ENCODE results near the gene GMIP.
A peak's percentile ranks its signal among the peaks of the same experiment; 100 is the strongest.
"Not testable (repeated sequence)": the region's sequence is repeated elsewhere in the genome, so short reads cannot be mapped to it uniquely, and the experiment has no call there.

GMIP gene

DNA sequence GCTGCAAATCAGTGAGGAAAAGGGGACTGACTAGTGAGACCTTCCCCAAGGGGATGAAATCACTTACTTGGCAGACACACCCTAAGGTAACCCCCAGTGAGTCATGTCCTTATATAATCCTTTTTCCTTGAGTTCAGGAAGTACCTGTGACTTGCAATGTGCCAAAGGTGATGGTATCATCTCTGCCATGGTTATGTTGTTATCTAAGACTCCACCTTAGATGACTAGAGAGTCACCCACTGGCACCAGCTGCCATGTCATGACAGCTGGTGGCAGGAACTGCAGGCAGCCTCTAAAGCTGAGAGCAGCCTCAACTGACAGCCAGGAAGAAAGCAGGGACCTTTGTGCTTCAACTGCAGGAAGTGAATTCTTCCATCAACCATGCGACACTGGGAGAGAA is 37.4 kb downstream of the GMIP start:
- DNase-seq (ENCODE audit: low read depth, low spot score) = no peak

DNA sequence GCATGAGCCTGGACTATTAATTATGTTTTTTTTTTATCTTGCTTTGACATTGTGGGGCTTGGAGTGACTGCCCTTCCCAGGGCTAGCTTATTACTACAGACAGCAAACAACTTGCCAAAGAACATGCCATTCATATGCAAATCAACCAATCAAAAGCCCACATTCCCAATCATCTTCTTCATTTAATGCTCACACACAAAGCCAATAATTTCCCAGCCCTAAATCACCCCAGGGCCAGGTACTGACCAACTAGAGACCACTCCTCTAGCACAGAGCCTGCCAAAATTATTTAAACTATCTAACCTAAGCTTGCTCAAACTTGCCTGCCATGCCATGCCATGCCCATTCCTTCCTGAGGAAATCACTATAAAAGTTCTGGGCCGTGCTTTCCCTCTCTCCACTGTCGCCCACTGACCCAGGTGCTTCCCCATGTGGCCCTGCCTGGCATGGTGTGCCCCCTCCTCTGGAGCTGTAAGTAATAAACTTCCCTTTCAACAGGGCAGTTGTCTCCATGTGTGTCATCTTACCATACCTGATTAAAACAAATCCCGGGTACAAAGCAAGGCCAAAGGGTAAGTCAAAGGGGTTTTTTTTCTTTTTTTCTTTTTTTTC is 40.6 kb downstream of the GMIP start:
- DNase-seq (ENCODE audit: low read depth, low spot score) = no peak

DNA sequence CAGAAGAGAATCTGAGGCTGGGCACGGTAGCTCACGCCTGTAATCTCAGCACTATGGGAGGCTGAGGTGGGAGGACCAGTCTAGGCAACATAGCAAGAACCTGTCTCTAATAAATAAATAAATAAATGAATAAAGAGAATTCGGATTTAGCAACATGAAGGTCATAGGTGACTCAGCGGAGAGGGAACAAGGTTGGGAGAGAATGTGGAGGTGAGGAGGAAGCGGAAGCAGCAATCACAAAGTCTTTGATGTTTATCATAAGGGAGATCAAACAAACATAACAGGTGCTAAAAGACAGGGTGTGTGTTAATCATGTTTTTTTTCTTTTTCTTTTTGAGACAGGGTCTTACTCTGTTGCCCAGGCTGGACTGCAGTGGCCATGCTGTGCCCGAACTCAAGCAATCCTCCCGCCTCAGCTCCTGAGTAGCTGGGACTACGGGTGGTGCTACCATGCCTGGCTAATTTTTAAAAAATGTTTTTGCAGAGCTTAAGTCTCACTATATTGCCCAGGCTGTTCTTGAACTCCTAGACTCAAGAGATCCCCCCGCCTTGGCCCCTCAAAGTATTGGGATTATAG is 41.2 kb downstream of the GMIP start:
- no peak for DNase-seq (ENCODE audit: low read depth, low spot score)

DNA sequence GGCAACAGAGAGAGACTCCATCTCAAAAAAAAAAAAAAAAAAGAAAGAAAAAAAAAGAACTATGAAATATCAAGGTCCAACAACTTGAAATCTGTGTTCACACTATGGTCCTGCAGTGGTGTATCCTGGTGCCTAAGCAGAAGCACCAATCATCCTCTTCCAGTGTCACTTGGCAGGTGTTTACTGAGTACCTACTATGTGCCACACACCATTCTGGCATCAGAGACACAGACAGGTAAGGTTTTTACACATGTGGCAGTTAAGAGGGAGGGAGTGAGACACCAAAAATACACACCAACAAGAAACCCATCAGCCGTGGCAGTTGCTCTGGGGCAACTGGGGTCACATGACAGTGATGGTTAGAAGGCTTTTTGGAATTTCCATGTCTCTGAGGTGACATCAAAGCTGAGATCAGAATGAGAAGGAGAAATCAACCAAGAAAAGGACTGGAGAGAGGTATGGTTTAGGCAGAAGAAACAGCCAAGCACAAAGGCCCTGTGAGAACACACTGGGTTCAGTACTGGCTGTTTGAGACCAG is 42.6 kb downstream of the GMIP start:
- DNase-seq (ENCODE audit: low read depth, low spot score) = no peak

DNA sequence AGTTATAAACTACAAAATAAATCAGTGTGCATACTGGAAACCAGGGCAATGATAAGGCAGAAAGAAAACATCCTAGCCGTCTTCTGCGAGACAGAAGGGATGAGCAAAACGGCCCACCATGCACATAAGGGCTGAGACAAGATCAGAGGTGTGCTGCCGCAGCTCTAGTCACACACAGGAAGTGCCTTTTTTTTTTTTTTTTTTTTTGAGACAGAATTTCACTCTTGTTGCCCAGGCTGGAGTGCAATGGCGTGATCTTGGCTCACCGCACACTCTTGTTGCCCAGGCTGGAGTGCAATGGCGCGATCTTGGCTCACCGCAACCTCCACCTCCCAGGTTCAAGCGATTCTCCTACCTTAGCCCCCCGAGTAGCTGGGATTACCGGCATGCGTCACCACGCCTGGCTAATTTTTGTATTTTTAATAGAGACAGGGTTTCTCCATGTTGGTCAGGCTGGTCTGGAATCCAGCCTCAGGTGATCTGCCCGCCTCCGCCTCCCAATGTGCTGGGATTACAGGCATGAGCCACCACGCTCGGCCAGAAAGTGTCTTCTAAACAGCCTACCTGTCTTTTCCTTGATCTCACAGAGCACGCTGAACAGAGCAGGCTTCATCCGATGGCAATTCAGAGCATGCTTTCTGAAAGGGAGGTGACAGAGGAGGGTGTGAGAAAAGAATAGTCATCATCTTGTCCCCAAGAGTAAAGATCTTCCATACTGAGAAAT is 44.6 kb downstream of the GMIP start:
- not testable (repeated sequence) for DNase-seq (ENCODE audit: low read depth, low spot score)

DNA sequence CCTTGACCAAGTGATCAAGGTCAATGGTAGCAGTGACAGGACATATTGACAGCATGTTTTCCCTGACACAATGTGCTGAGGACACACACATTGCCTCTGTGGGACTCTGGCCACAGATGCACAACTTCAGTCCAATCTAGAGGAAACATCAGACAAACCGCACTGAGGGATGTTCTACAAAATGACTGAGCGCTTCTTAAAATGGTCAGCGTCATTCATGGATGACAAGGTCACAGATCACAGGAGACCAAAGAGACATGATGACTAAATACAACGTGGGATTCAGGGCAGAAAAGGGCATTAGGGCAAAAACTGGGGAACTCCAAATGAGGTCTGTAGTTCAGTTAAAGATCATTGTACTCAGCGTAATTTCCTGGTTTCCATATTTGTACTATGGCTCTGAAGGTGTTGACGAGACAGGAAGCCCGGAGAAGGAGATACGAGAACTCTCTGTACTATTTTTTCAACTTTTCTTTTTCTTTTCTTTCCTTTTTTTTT is 45.6 kb downstream of the GMIP start:
- DNase-seq (ENCODE audit: low read depth, low spot score) = no peak

DNA sequence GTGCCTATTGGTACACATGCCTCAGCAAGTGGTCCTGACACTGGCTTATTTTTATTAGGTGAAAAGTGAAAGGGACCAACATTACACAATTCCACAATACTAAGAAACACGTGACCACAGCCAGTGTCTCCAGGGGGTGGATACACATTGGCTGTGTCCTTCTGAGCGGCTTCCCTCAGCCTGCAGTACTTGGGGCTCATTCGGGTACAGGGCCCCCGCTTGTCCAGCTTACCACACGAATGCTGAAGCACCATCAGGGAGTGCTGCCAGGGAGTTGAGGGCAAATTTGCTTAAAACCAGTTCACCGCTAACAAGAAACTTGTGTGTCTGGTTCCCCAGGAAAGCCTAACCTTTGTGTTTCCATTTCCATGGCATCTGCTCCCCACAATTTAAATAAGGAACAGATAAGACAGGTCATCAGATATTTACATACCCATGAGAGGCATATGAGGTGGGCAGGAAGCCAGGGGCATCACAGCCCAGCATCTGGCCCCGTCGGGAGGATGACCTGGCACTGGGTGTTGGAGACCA is 48.2 kb downstream of the GMIP start:
- DNase-seq (ENCODE audit: low read depth, low spot score) = no peak

DNA sequence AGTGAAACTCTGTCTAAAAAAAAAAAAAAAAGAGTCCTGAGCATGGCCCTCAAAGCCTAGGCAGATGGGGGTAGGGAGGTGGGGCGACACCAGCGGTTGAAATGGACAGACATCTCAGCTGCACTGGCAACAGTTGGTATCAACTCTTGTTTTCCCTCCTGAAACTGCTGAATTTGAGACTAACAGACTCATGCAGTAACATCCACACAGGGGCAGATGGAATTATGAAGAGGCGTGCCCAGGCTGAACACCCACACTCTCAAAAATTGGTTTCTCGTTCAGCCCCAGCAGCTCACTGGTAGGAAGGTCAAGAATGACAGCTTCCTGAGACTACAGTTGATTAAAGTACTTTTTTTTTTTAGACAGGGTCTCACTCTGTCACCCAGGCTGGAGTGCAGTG is 49.1 kb downstream of the GMIP start:
- no peak for DNase-seq (ENCODE audit: low read depth, low spot score)

DNA sequence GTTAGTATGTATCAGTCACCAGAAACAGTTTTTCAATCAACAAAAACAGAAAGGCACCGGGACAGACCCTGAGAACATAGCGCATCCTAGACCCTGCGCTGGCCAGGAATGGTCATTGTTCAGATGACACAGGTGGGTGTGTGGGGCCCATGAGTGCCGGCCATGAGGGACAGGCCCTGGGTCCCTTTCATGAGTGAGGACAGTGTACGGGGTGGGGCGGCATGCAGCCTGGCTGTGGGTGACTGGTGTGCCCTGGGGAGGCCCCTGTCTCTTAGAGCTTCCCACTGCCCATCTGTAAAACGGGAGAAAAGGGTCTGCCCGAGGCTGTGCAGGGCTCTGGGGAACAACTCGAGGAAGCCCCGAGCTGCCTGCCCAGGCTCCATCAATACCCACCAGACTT is 50.8 kb downstream of the GMIP start:
- DNase-seq (ENCODE audit: low read depth, low spot score) = no peak

DNA sequence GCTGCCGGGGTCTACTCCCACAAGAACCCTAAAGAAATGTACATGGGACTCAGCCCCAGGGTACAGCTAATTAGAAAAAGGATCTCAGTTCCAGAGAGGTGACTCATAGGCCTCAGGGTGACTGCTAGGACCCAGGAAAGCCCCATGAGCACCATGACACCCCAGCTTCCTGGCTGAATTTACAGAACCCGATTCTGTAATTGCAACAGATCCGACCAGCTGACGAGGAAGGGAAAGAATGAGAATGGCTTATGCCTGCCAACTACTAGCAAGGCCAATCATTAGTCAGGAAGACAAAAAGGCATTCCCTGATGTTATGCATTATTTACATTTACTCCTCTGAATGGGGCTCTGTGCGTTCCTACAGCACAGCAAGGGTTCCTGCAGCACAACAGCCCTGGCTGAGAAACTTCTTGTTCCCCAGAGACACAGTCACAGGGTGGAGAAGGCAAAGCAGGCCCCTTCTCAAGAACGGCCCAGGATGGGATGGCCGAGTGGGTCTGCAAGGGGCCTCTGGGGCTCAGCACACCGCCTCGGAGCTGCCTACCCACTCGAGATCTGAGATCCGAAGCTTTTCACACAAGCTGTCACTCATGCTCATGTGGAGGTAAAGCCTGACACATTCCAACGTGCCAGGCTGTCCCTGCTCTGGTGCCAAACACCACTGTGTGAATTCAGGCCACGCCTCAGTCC is 52.2 kb downstream of the GMIP start:
- DNase-seq (ENCODE audit: low read depth, low spot score) = peak; percentile 89

DNA sequence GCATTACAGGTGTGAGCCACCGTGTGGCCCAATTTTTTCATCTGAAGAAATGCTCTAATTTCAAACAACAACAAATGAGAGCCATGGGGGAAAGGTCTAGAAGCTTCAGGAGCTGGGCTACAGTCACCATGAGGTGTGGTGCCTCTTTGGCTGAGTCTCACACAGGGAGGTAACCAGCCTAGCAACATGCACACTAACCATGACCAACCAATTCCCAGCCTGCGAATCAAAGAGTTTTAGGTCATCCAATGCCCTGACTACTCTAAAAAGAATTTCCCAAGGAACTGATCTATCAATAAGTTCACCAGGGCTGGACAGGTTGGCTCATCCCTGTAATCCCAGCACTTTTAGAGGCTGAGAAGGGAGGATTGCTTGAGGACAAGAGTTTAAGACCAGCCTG is 54.9 kb downstream of the GMIP start:
- no peak for DNase-seq (ENCODE audit: low read depth, low spot score)

DNA sequence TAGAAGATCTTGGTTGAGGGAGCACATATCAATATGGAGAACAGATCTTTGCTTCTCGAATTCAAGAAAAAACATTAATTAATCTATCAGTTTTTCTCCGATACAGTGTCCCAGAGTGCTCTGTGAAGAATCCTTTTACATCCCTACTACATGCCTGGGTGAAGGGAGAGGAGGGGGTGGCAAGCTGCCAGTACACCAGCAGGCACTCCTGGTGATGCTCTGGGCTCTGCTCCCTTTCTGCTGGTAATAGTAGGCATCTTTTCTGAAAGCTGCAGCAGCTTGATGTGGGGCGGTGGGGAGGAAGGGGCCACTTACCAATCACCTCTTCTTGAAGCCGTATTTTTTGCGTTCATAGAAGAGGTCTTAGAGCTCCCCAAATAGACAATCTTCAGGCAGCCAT is 55.7 kb downstream of the GMIP start:
- no peak for DNase-seq (ENCODE audit: low read depth, low spot score)

DNA sequence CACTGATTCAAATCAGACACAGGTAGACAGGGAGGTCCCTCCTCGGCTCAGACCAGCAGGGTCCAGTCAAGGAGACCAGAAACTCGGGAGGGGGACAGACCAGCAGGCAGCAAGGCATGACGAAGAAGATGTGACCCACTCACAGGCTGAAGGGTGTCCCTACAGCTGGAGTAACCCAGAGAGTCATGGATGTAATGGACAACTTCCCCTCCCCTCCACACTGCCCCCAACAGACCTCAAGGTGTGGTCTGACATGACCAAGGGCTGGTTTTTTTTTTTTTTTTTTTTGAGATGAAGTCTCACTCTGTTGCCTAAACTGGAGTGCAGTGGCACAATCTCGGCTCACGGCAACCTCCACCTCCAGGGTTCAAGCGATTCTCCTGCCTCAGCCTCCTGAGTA is 59.1 kb downstream of the GMIP start:
- no peak for DNase-seq (ENCODE audit: low read depth, low spot score)

DNA sequence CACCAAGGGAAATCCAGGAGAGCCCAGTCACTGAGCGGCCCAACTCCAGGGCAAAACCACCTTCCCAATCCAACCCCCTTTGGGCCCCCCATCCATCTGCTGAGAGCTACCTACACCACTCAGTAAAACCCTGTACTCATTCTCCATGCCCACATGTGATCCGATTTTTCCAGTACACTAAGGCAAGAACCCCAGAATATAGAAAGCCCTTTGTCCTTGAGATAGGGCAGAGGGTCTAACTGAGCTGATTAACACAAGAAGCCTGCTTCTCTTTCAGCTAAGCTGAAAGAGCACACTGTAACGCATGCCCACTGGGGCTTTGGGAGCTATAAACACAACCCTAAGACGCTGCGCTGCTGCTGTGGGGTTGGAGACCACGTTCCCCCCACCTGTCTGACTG is 61.0 kb downstream of the GMIP start:
- DNase-seq (ENCODE audit: low read depth, low spot score) = no peak

DNA sequence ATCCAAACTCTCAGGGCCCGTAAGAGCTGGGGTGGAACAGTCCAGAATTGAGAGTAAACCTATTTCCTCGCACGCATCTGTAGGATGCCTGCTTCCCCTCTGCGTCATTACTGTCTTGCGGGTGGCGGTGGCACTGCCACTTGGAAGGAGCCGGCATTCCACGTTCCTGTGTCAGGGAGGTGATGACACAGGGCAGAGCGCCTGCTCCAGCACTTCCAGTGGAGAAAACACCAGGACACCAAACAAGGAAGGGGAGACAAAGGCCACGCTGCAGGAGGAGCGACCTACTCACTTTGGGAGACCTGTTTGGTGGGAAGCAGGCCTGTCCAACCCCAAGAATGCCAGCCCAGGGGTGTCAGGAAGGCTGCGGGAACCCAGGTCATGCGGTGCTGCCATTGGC is 62.1 kb downstream of the GMIP start:
- no peak for DNase-seq (ENCODE audit: low read depth, low spot score)

DNA sequence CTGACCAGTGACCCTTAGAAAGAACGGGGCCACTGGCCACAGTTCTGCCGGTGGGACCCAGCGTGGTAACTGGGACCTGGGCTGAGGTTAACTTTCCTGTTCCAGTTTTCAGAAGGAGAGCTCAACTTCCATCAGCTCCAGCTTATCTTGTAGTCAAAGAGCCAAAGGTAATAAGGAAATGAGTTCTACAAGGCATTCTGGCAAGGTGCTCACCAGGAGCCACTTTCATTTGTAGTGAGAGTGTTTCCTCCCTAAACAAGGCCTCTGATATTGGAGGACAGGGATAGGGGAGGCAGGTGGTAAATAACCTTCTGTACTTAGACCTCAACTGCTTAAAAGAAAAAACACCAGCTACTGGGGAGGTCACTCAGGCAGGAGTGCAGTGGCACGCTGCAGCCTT is 63.0 kb downstream of the GMIP start:
- DNase-seq (ENCODE audit: low read depth, low spot score) = no peak

DNA sequence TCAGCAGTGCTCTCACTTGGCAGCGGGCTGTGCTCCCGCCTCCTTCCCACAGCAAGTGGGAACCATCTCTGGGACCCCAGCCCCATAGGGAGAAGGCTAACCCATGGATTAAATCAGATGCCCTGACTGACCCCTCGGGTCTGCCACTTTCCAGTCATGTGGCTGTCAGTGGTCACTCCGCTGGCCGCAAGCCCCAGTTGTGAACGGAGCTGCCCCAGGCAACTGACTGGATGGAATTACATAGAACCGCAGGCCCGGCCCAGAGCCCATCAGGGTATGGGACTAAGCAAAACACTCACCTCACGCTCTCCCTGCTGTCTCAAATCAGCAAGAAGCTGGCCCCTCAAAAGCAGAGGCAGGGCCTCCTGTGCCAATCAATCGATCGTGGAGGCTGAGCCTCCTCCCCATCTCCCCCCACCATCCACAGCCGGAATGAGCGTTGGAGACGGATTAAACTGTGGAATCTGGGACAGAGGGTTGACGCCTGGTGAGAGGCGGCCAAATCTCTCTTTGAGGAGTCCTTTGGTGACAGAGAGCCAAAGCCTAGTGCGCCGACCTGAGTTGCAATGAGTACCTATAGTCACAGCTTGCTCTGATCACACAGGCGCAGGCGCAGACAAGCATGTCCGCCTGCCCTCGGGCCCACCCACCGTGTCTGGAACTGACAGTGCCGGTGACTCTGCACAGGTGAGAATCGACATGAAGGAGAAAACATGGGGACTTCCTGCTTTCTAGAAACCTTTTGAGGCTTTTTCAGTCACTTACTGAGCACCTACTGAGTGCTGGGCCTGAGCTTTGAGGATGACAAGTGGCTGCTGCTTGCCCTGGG is 63.7 kb downstream of the GMIP start:
- no peak for DNase-seq (ENCODE audit: low read depth, low spot score)

All from astrocyte of the hippocampus (primary cell).